GM12878 (cell line): ENCODE measurements around the gene ZAR1L. TPM values are rescaled to one million over a fixed set of nuclear protein-coding genes. Genes with fewer than 3 reads are reported as not detected.

Experiments used
- BACH1 ChIP-seq: fragments of 450-650 bp; IDR thresholded peaks from 2 replicates; pipeline ENCODE4 v1.6.1; 2017; ENCODE audit warnings: mild to moderate bottlenecking, borderline replicate concordance
- BCL11A ChIP-seq: IDR thresholded peaks from 2 replicates; pipeline ENCODE4 v1.6.1; 2011; ENCODE audit warnings: low read depth, low read length
- CREM ChIP-seq: IDR thresholded peaks from 2 replicates; pipeline ENCODE4 v1.6.1; 2014; ENCODE audit warnings: antibody characterized with exemption, low read depth
- EP300 ChIP-seq, 2 experiments: fragments of 150-350 bp in 1 of 2; IDR thresholded peaks; 2 replicates each; pipeline ENCODE4 v1.6.1; 2011 to 2012; ENCODE audit warnings: low read depth in 2 of 2, low read length in 2 of 2, borderline replicate concordance in 1 of 2, improper control_type of control experiment in 1 of 2, inconsistent platforms in 1 of 2; ENCODE audit not compliant: control insufficient read depth in 1 of 2
- ETV6 ChIP-seq, 2 experiments: fragments of 450-650 bp in 1 of 2; IDR thresholded peaks in 1 of 2; conservative IDR thresholded peaks in 1 of 2; 2 replicates each; pipeline ENCODE4 v1.6.1; 2014; ENCODE audit warnings: antibody characterized with exemption in 1 of 2, borderline replicate concordance in 1 of 2, low read depth in 1 of 2, mild to moderate bottlenecking in 1 of 2, moderate library complexity in 1 of 2
- GABPA ChIP-seq: IDR thresholded peaks from 2 replicates; pipeline ENCODE4 v1.6.1; 2014; ENCODE audit warnings: antibody characterized with exemption, low read depth, mild to moderate bottlenecking, inconsistent platforms
- GATAD2B ChIP-seq: fragments of 450-650 bp; conservative IDR thresholded peaks from 2 replicates; pipeline ENCODE4 v1.6.1; 2017; ENCODE audit warnings: low read depth, mild to moderate bottlenecking, moderate library complexity
- JUND ChIP-seq: IDR thresholded peaks from 2 replicates; pipeline ENCODE4 v1.6.1; 2012; ENCODE audit warnings: low read depth, mild to moderate bottlenecking, low read length, improper control_type of control experiment, moderate library complexity
- KDM1A ChIP-seq: fragments of 200-600 bp; sonication (generic); IDR thresholded peaks from 2 replicates; pipeline ENCODE4 v1.6.1; 2016; ENCODE audit warnings: borderline replicate concordance
- MTA2 ChIP-seq: fragments of 450-650 bp; IDR thresholded peaks from 2 replicates; pipeline ENCODE4 v1.6.1; 2016; ENCODE audit warnings: low read depth, mild to moderate bottlenecking, moderate library complexity
- NBN ChIP-seq: fragments of 450-650 bp; IDR thresholded peaks from 2 replicates; pipeline ENCODE4 v1.6.1; 2016
- NFYB ChIP-seq: IDR thresholded peaks from 2 replicates; pipeline ENCODE4 v1.6.1; 2011; ENCODE audit warnings: low read depth, mild to moderate bottlenecking, low read length, improper control_type of control experiment, moderate library complexity; ENCODE audit not compliant: insufficient read depth
- POLR2A ChIP-seq: IDR thresholded peaks from 2 replicates; pipeline ENCODE4 v1.6.1; 2011; ENCODE audit warnings: low read depth, mild to moderate bottlenecking, low read length
- RAD21 ChIP-seq: IDR thresholded peaks from 2 replicates; pipeline ENCODE4 v1.6.1; 2011; ENCODE audit warnings: mild to moderate bottlenecking, low read depth, low read length, moderate library complexity; ENCODE audit not compliant: insufficient read depth
- SIN3A ChIP-seq: IDR thresholded peaks from 2 replicates; pipeline ENCODE4 v1.6.1; 2012; ENCODE audit warnings: low read depth, low read length, improper control_type of control experiment
- SMAD5 ChIP-seq: IDR thresholded peaks from 2 replicates; pipeline ENCODE4 v1.6.1; 2016; ENCODE audit warnings: antibody characterized with exemption, low read depth
- SUZ12 ChIP-seq: fragments of 200-600 bp; sonication (generic); IDR thresholded peaks from one replicate; pipeline ENCODE4 v1.6.1; 2018; ENCODE audit warnings: antibody characterized with exemption, mild to moderate bottlenecking; ENCODE audit not compliant: unreplicated experiment
- TAF1 ChIP-seq: IDR thresholded peaks from 2 replicates; pipeline ENCODE4 v1.6.1; 2011; ENCODE audit warnings: mild to moderate bottlenecking, low read depth, low read length, borderline replicate concordance
- YBX1 ChIP-seq: fragments of 450-650 bp; IDR thresholded peaks from 2 replicates; pipeline ENCODE4 v1.6.1; 2016; ENCODE audit warnings: antibody characterized with exemption
- YY1 ChIP-seq: IDR thresholded peaks from 2 replicates; pipeline ENCODE4 v1.6.1; 2011; ENCODE audit warnings: low read depth, mild to moderate bottlenecking, low read length
- polyA plus RNA-seq, 11 experiments: library from polyadenylated mRNA; depleted of rRNA in 4 of 11; unstranded in 6 of 11; stranded (reverse) in 5 of 11; fragments of >200 nt; fragmentation: Nextera tagmentation in 4 of 11; fragmentation: Illumina TruSeq in 1 of 11; extraction: Ambion mirVana in 4 of 11; extraction: Trizol in 1 of 11; gene quantifications; 1 replicate in 1 of 11; 2 replicates in 10 of 11; pipeline versions ENCODE4 v1.2.1 to v1.2.3, GENCODE V29; 2011 to 2016; ENCODE audit warnings: inconsistent platforms in 2 of 11, missing spikeins in 2 of 11, low read depth in 1 of 11
- total RNA-seq, 4 experiments: library from RNA; depleted of rRNA in 3 of 4; stranded (reverse); fragments of >200 nt in 3 of 4; fragmentation: Illumina TruSeq in 1 of 4; extraction: Trizol in 1 of 4; gene quantifications; 2 replicates each; pipeline versions ENCODE4 v1.2.1 to v1.2.3, GENCODE V29; 2013 to 2021
- TF ChIP-seq, protein P1 (sequence below): fragments of 450-650 bp; IDR thresholded peaks from 2 replicates; pipeline ENCODE4 v1.6.1; 2014; ENCODE audit warnings: mild to moderate bottlenecking
- TF ChIP-seq, protein P2 (sequence below): fragments of 450-650 bp; formaldehyde crosslinking; IDR thresholded peaks from 2 replicates; pipeline ENCODE4 v1.5.0; 2022; ENCODE audit warnings: mild to moderate bottlenecking, missing genetic modification characterization
- TF ChIP-seq, protein P3 (sequence below): fragments of 450-650 bp; IDR thresholded peaks from 2 replicates; pipeline ENCODE4 v1.6.1; 2018; ENCODE audit warnings: borderline replicate concordance, mild to moderate bottlenecking; ENCODE audit not compliant: partially characterized antibody
- TF ChIP-seq, protein P4 (sequence below): IDR thresholded peaks from 2 replicates; pipeline ENCODE4 v1.6.1; 2012; ENCODE audit warnings: low read depth, low read length, improper control_type of control experiment

Gene ZAR1L
- total and polyA plus RNA-seq, 10 of the 15 experiments (the other 5 are each of a cell fraction or from before 2014, with no cell fraction given), result 0.05 to 0.34 (median 0.17) TPM; not detected in 6

DNA sequence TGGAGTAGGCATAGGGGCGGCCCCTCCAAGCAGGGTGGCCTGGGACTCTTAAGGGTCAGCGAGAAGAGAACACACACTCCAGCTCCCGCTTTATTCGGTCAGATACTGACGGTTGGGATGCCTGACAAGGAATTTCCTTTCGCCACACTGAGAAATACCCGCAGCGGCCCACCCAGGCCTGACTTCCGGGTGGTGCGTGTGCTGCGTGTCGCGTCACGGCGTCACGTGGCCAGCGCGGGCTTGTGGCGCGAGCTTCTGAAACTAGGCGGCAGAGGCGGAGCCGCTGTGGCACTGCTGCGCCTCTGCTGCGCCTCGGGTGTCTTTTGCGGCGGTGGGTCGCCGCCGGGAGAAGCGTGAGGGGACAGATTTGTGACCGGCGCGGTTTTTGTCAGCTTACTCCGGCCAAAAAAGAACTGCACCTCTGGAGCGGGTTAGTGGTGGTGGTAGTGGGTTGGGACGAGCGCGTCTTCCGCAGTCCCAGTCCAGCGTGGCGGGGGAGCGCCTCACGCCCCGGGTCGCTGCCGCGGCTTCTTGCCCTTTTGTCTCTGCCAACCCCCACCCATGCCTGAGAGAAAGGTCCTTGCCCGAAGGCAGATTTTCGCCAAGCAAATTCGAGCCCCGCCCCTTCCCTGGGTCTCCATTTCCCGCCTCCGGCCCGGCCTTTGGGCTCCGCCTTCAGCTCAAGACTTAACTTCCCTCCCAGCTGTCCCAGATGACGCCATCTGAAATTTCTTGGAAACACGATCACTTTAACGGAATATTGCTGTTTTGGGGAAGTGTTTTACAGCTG, at the start of gene ZAR1L, which contains the start of gene BRCA2 (continued):
- TF ChIP-seq BACH1 (no peak; the same call in none of the 2 replicates), EP300 (IDR thresholded peaks at IDR 0.05; ENCODE audit: borderline replicate concordance in 1 of 2, control insufficient read depth in 1 of 2, low read depth in 2 of 2, low read length in 2 of 2) (no peak; a peak in 1 of 4 replicates), TAF1 (peak; percentile 80), SMAD5 (peak; percentile 84), ETV6 (conservative IDR thresholded peaks at IDR 0.05 in 1 of 2, IDR thresholded peaks at IDR 0.05 in 1 of 2; ENCODE audit: borderline replicate concordance in 1 of 2, low read depth in 1 of 2) (no peak), BCL11A (no peak), POLR2A (peak; percentile 91), SUZ12 (no peak), JUND (0 out of 2 replicates have a peak, but pooled peaks have one; percentile 6), KDM1A (no peak), SIN3A (peak; percentile 99), MTA2 (0 out of 2 replicates have a peak, but pooled peaks have one; percentile 18), YY1 (peak; percentile 12; the same call in 1 of the 2 replicates), GATAD2B (peak; percentile 93), YBX1 (no peak), NBN (peak; percentile 73), GABPA (no peak), CREM (peak; percentile 95), RAD21 (no peak), NFYB (no peak)
- TF ChIP-seq, protein P1, sequence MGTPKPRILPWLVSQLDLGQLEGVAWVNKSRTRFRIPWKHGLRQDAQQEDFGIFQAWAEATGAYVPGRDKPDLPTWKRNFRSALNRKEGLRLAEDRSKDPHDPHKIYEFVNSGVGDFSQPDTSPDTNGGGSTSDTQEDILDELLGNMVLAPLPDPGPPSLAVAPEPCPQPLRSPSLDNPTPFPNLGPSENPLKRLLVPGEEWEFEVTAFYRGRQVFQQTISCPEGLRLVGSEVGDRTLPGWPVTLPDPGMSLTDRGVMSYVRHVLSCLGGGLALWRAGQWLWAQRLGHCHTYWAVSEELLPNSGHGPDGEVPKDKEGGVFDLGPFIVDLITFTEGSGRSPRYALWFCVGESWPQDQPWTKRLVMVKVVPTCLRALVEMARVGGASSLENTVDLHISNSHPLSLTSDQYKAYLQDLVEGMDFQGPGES, result no peak
- TF ChIP-seq, protein P2, sequence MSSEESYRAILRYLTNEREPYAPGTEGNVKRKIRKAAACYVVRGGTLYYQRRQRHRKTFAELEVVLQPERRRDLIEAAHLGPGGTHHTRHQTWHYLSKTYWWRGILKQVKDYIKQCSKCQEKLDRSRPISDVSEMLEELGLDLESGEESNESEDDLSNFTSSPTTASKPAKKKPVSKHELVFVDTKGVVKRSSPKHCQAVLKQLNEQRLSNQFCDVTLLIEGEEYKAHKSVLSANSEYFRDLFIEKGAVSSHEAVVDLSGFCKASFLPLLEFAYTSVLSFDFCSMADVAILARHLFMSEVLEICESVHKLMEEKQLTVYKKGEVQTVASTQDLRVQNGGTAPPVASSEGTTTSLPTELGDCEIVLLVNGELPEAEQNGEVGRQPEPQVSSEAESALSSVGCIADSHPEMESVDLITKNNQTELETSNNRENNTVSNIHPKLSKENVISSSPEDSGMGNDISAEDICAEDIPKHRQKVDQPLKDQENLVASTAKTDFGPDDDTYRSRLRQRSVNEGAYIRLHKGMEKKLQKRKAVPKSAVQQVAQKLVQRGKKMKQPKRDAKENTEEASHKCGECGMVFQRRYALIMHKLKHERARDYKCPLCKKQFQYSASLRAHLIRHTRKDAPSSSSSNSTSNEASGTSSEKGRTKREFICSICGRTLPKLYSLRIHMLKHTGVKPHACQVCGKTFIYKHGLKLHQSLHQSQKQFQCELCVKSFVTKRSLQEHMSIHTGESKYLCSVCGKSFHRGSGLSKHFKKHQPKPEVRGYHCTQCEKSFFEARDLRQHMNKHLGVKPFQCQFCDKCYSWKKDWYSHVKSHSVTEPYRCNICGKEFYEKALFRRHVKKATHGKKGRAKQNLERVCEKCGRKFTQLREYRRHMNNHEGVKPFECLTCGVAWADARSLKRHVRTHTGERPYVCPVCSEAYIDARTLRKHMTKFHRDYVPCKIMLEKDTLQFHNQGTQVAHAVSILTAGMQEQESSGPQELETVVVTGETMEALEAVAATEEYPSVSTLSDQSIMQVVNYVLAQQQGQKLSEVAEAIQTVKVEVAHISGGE (CRISPR knock-in tag), result no peak
- TF ChIP-seq, protein P3, sequence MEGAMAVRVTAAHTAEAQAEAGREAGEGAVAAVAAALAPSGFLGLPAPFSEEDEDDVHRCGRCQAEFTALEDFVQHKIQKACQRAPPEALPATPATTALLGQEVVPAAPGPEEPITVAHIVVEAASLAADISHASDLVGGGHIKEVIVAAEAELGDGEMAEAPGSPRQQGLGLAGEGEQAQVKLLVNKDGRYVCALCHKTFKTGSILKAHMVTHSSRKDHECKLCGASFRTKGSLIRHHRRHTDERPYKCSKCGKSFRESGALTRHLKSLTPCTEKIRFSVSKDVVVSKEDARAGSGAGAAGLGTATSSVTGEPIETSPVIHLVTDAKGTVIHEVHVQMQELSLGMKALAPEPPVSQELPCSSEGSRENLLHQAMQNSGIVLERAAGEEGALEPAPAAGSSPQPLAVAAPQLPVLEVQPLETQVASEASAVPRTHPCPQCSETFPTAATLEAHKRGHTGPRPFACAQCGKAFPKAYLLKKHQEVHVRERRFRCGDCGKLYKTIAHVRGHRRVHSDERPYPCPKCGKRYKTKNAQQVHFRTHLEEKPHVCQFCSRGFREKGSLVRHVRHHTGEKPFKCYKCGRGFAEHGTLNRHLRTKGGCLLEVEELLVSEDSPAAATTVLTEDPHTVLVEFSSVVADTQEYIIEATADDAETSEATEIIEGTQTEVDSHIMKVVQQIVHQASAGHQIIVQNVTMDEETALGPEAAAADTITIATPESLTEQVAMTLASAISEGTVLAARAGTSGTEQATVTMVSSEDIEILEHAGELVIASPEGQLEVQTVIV, result peak; percentile 92
- TF ChIP-seq, protein P4, sequence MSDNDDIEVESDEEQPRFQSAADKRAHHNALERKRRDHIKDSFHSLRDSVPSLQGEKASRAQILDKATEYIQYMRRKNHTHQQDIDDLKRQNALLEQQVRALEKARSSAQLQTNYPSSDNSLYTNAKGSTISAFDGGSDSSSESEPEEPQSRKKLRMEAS, result peak; percentile 97
